ENCODE measurements around the gene ERRFI1.

ERRFI1 gene

GRCh38 chr1:8046391-8046790, 20.3 kb upstream of the ERRFI1 start:
- H3K4me3 ChIP-seq (ENCODE audit: low read depth, low read length), result no peak overlapping the region

GRCh38 chr1:8043621-8044020, 17.5 kb upstream of the ERRFI1 start:
- H3K4me3 ChIP-seq (ENCODE audit: low read depth, low read length), result no peak overlapping the region

GRCh38 chr1:8042134-8042533, 16.0 kb upstream of the ERRFI1 start:
- H3K4me3 ChIP-seq (ENCODE audit: low read depth, low read length), result no peak overlapping the region

GRCh38 chr1:8040586-8040985, 14.5 kb upstream of the ERRFI1 start:
- no peak overlapping the region for H3K4me3 ChIP-seq (ENCODE audit: low read depth, low read length)

- no peak overlapping the region for H3K4me3 ChIP-seq (ENCODE audit: low read depth, low read length)
Measured at GRCh38 chr1:8039071-8039470, 13.0 kb upstream of the ERRFI1 start.

- no peak overlapping the region for H3K4me3 ChIP-seq (ENCODE audit: low read depth, low read length)
Measured at GRCh38 chr1:8035289-8035688, 9.2 kb upstream of the ERRFI1 start.

GRCh38 chr1:8033322-8033721, 7.2 kb upstream of the ERRFI1 start:
- no peak overlapping the region for H3K4me3 ChIP-seq (ENCODE audit: low read depth, low read length)

GRCh38 chr1:8032366-8032910, 6.3 kb upstream of the ERRFI1 start:
- no peak overlapping the region for H3K4me3 ChIP-seq (ENCODE audit: low read depth, low read length)

GRCh38 chr1:8031176-8031785, 5.2 kb upstream of the ERRFI1 start:
- no peak overlapping the region for H3K4me3 ChIP-seq (ENCODE audit: low read depth, low read length)

- H3K4me3 ChIP-seq (ENCODE audit: low read depth, low read length), result no peak overlapping the region
Measured at GRCh38 chr1:8028571-8028910, 2.4 kb upstream of the ERRFI1 start.

GRCh38 chr1:8027748-8028570, 1.9 kb upstream of the ERRFI1 start:
- no peak overlapping the region for H3K4me3 ChIP-seq (ENCODE audit: low read depth, low read length)

- H3K4me3 ChIP-seq (ENCODE audit: low read depth, low read length), result peak overlapping the region; percentile 85
Measured at GRCh38 chr1:8026976-8027747, 1.1 kb upstream of the ERRFI1 start.

- H3K4me3 ChIP-seq (ENCODE audit: low read depth, low read length), result peak overlapping the region; percentile 85
Measured at GRCh38 chr1:8025671-8026144, 401 bp downstream of the ERRFI1 start.

GRCh38 chr1:8025061-8025670, 943 bp downstream of the ERRFI1 start:
- peak overlapping the region; percentile 85 for H3K4me3 ChIP-seq (ENCODE audit: low read depth, low read length)

- peak overlapping the region; percentile 85 for H3K4me3 ChIP-seq (ENCODE audit: low read depth, low read length)
Measured at GRCh38 chr1:8024329-8024728, 1.8 kb downstream of the ERRFI1 start.

GRCh38 chr1:8023995-8024313, 2.2 kb downstream of the ERRFI1 start:
- H3K4me3 ChIP-seq (ENCODE audit: low read depth, low read length), result peak overlapping the region; percentile 85

GRCh38 chr1:8023287-8023994, 2.7 kb downstream of the ERRFI1 start:
- no peak overlapping the region for H3K4me3 ChIP-seq (ENCODE audit: low read depth, low read length)

- no peak overlapping the region for H3K4me3 ChIP-seq (ENCODE audit: low read depth, low read length)
Measured at GRCh38 chr1:8022395-8023286, 3.5 kb downstream of the ERRFI1 start.

GRCh38 chr1:8021676-8022266, 4.3 kb downstream of the ERRFI1 start:
- H3K4me3 ChIP-seq (ENCODE audit: low read depth, low read length), result no peak overlapping the region
